Fibroblast of lung (primary cell): Measurements from ENCODE around the gene CRYL1. TPM values are rescaled to one million over a fixed set of nuclear protein-coding genes. Genes with fewer than 3 reads are reported as not detected.

Experiments used
- DNase-seq, 2 donors: peaks; one replicate each; pipeline versions ENCODE4 v3.0.0 to v3.0.0-alpha.2; 2010; ENCODE audit warnings: low read depth in 2 of 2
- H2AFZ ChIP-seq: 2 replicates; pipeline ENCODE4 v1.5.1; 2012; ENCODE audit warnings: low read length, control low read depth, inconsistent platforms
- H3K27ac ChIP-seq: 2 replicates; pipeline ENCODE4 v1.5.1; 2011; ENCODE audit warnings: low read length, control low read depth; ENCODE audit not compliant: insufficient read depth
- H3K27me3 ChIP-seq: 2 replicates; pipeline ENCODE4 v1.5.1; 2011; ENCODE audit warnings: mild to moderate bottlenecking, low read length; ENCODE audit not compliant: control insufficient read depth, insufficient read depth
- H3K36me3 ChIP-seq: 2 replicates; pipeline ENCODE4 v1.5.1; 2011; ENCODE audit warnings: low read length; ENCODE audit not compliant: control insufficient read depth, insufficient read depth
- H3K4me1 ChIP-seq: 2 replicates; pipeline ENCODE4 v1.5.1; 2011; ENCODE audit warnings: low read length; ENCODE audit not compliant: control insufficient read depth, insufficient read depth; ENCODE audit errors: extremely low read depth
- H3K4me2 ChIP-seq: 2 replicates; pipeline ENCODE4 v1.5.1; 2011; ENCODE audit warnings: low read length, control low read depth; ENCODE audit not compliant: insufficient read depth; ENCODE audit errors: extremely low read depth
- H3K4me3 ChIP-seq, 4 experiments: fragments of 200-600 bp in 1 of 4; sonication (generic) in 1 of 4; replicated peaks in 1 of 4; 2 replicates each; pipeline ENCODE4 v1.5.1; 2011 to 2016; ENCODE audit warnings: low read length in 4 of 4, low read depth in 3 of 4, mild to moderate bottlenecking in 3 of 4, control low read depth in 2 of 4, inconsistent platforms in 1 of 4, mixed read lengths in 1 of 4; ENCODE audit not compliant: insufficient read depth in 1 of 4; ENCODE audit errors: control extremely low read depth in 1 of 4
- H3K79me2 ChIP-seq: 2 replicates; pipeline ENCODE4 v1.5.1; 2012; ENCODE audit warnings: mild to moderate bottlenecking, low read length, inconsistent platforms; ENCODE audit not compliant: control insufficient read depth, insufficient read depth
- H3K9ac ChIP-seq: 2 replicates; pipeline ENCODE4 v1.5.1; 2011; ENCODE audit warnings: mild to moderate bottlenecking, low read length, control low read depth; ENCODE audit not compliant: insufficient read depth
- H3K9me3 ChIP-seq: 2 replicates; pipeline ENCODE4 v1.5.1; 2012; ENCODE audit warnings: low read depth, low read length; ENCODE audit not compliant: control insufficient read depth, insufficient read depth
- H4K20me1 ChIP-seq: 2 replicates; pipeline ENCODE4 v1.5.1; 2011; ENCODE audit warnings: low read length; ENCODE audit not compliant: control insufficient read depth, insufficient read depth; ENCODE audit errors: extremely low read depth
- EZH2 ChIP-seq: IDR thresholded peaks from 2 replicates; pipeline ENCODE4 v1.5.1; 2012; ENCODE audit warnings: low read length, control low read depth, mild to moderate bottlenecking; ENCODE audit errors: missing control alignments
- polyA plus RNA-seq, 2 donors: library from polyadenylated mRNA; depleted of rRNA in 1 of 2; stranded (reverse) in 1 of 2; unstranded in 1 of 2; fragments of >200 nt; gene quantifications; 2 replicates each; pipeline ENCODE4 v1.2.1, GENCODE V29; 2011 to 2012; ENCODE audit warnings: missing spikeins in 1 of 2
- total RNA-seq: library from RNA; depleted of rRNA; stranded (reverse); fragments of >200 nt; gene quantifications from 2 replicates; pipeline ENCODE4 v1.2.1, GENCODE V29; 2014
- TF ChIP-seq, protein P1 (sequence below), 2 donors: IDR thresholded peaks in 1 of 2; conservative IDR thresholded peaks in 1 of 2; 1 replicate in 1 of 2; 2 replicates in 1 of 2; pipeline ENCODE4 v1.5.1; 2011 to 2012; ENCODE audit warnings: low read length in 2 of 2, control low read depth in 1 of 2, inconsistent platforms in 1 of 2, low read depth in 1 of 2, mild to moderate bottlenecking in 1 of 2

Gene CRYL1
- total and polyA plus RNA-seq, 2 donors (not counting 1 experiment from before 2014, with no cell fraction given) = 18.3 to 20.1 TPM

DNA sequence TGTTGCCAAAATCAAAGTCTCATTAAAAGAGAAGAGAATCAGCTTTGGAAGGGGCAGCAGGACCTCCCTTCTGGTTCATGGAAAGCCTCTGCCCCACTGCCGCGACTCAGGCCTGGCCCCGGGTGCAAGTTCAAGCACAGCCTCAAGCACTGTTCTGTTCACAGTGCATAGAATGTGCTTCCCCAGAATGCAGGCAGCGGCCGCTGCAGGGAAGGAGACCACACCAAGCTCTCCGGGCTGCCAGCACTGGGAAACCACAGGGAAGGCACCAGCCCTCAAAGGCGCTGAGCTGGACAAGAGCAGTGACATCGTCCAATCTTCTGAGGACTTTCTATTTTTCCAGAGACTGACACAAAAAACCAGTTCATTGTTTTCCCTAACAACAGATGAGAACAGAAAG is 55.5 kb downstream of the CRYL1 start:
- TF ChIP-seq, protein P1, sequence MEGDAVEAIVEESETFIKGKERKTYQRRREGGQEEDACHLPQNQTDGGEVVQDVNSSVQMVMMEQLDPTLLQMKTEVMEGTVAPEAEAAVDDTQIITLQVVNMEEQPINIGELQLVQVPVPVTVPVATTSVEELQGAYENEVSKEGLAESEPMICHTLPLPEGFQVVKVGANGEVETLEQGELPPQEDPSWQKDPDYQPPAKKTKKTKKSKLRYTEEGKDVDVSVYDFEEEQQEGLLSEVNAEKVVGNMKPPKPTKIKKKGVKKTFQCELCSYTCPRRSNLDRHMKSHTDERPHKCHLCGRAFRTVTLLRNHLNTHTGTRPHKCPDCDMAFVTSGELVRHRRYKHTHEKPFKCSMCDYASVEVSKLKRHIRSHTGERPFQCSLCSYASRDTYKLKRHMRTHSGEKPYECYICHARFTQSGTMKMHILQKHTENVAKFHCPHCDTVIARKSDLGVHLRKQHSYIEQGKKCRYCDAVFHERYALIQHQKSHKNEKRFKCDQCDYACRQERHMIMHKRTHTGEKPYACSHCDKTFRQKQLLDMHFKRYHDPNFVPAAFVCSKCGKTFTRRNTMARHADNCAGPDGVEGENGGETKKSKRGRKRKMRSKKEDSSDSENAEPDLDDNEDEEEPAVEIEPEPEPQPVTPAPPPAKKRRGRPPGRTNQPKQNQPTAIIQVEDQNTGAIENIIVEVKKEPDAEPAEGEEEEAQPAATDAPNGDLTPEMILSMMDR (conservative IDR thresholded peaks at IDR 0.05 in 1 of 2, IDR thresholded peaks at IDR 0.05 in 1 of 2; ENCODE audit: low read depth in 1 of 2, low read length in 2 of 2) = no peak
- TF ChIP-seq EZH2 = no peak
- H3K4me2 ChIP-seq = no peak overlapping the region
- no peaks in the 10 kb centered on the region for H3K79me2 ChIP-seq
- H3K4me1 ChIP-seq = no peaks in the 10 kb centered on the region
- no peak overlapping the region for H3K9ac ChIP-seq
- H3K4me3 ChIP-seq = no peak overlapping the region
- no peaks in the 10 kb centered on the region for H3K27me3 ChIP-seq
- H3K9me3 ChIP-seq = no peaks in the 10 kb centered on the region
- no peak for DNase-seq
- H4K20me1 ChIP-seq = no peaks in the 10 kb centered on the region
- H2AFZ ChIP-seq = no peak overlapping the region
- H3K27ac ChIP-seq = no peak overlapping the region
- H3K36me3 ChIP-seq = no peaks in the 10 kb centered on the region

DNA sequence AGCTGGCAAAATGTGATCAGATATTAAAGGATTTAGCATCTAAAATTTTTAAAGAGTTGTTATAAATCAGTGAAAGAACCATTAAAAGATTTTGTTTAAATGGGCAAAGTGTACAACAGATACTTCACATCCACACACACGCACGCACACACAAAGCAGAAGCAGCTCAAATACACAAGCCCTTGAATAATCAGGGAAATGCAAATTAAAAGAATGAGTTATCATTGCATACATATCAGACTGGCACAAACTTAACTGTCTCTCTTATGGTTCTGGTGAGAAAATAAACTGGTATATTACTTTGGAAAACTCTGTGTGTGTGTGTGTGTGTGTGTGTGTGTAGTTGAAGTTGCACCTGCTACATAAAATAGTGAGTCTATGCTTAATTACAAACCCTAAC is 59.3 kb downstream of the CRYL1 start:
- TF ChIP-seq, protein P1 (conservative IDR thresholded peaks at IDR 0.05 in 1 of 2, IDR thresholded peaks at IDR 0.05 in 1 of 2; ENCODE audit: low read depth in 1 of 2, low read length in 2 of 2) = no peak
- no peak for TF ChIP-seq EZH2
- DNase-seq = no peak
- H3K4me2 ChIP-seq = no peak overlapping the region

DNA sequence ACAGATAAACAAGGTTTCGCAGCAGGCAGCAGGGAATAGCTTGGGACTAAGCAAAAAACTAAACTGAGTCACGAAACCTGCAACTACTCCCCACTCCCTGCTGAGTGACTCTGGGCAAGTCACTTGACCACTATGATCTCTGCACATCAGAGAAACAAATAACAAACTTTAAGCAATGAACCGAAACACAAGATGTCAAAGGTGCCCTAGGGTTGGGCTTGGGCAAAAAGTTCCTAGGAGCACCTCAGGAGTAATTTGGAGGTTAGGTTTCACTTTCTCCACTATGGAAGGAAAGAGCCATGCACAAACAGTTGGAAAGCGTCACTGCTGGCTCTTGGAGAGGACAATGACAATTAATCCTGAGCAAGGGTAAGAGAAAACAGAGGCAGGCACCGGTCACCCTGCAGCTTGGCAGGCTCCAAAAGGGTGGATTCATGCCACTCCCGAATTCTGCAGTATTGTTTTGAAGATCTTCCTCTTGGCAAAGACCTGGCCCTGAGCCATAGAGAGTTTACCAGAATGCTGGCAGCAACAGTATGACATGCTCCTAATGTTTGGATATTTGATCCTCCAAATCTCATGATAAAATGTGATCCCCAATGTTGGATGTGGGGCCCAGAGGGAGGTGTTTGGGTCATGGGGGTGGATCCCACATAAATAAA is 60.3 kb downstream of the CRYL1 start:
- Histone ChIP-seq H3K4me1 (no peaks in the 10 kb centered on the region), H3K36me3 (no peaks in the 10 kb centered on the region), H3K27me3 (no peaks in the 10 kb centered on the region), H3K9me3 (no peaks in the 10 kb centered on the region), H3K27ac (no peak overlapping the region), H3K4me2 (no peak overlapping the region), H4K20me1 (no peaks in the 10 kb centered on the region), H2AFZ (no peak overlapping the region), H3K4me3 (no peak overlapping the region), H3K9ac (no peak overlapping the region), H3K79me2 (no peaks in the 10 kb centered on the region)
- peak in 1 of 2 donors; percentile 38 for DNase-seq
- TF ChIP-seq EZH2 = no peak
- TF ChIP-seq, protein P1 (conservative IDR thresholded peaks at IDR 0.05 in 1 of 2, IDR thresholded peaks at IDR 0.05 in 1 of 2; ENCODE audit: low read depth in 1 of 2, low read length in 2 of 2) = no peak

More for the DNA sequence above, 59.3 kb downstream of the CRYL1 start:
- no peak overlapping the region for H3K9ac ChIP-seq
- H3K27ac ChIP-seq = no peak overlapping the region
- no peak overlapping the region for H3K4me3 ChIP-seq
- no peaks in the 10 kb centered on the region for H3K79me2 ChIP-seq
- no peaks in the 10 kb centered on the region for H3K27me3 ChIP-seq
- no peaks in the 10 kb centered on the region for H4K20me1 ChIP-seq
- no peaks in the 10 kb centered on the region for H3K9me3 ChIP-seq
- H3K4me1 ChIP-seq = no peaks in the 10 kb centered on the region
- H2AFZ ChIP-seq = no peak overlapping the region
- no peaks in the 10 kb centered on the region for H3K36me3 ChIP-seq
